B cell (primary cell): ENCODE data around the gene SPATA21. TPM values are rescaled to one million over a fixed set of nuclear protein-coding genes. Genes with fewer than 3 reads are reported as not detected.
A peak's percentile ranks its signal among the peaks of the same experiment; 100 is the strongest.

ENCODE experiments used
- ATAC-seq: fragments of 200-7000 bp; cut with Tn5 transposase; one replicate; pipeline ENCODE4 v1.10.0; 2021; ENCODE audit warnings: low read depth, mild to moderate bottlenecking, moderate number of reproducible peaks, moderate library complexity
- CTCF ChIA-PET: fragments of 350-600 bp; sonication (Branson Sonifier 250); formaldehyde crosslinking; loops from one replicate; lab custom pipeline; 2021; ENCODE audit warnings: antibody characterized with exemption, inconsistent platforms; lab: Charles Lee
- POLR2A ChIA-PET: fragments of 350-600 bp; sonication (Branson Sonifier 250); formaldehyde crosslinking; loops from one replicate; lab custom pipeline; 2021; ENCODE audit warnings: antibody characterized with exemption; lab: Charles Lee
- DNase-seq: peaks from one replicate; pipeline ENCODE4 v3.0.0; 2013
- H2AFZ ChIP-seq: 2 replicates; pipeline ENCODE4 v1.6.1; 2012; ENCODE audit warnings: mild to moderate bottlenecking, low read depth, low read length; ENCODE audit not compliant: insufficient read depth, poor library complexity, severe bottlenecking
- H3K27ac ChIP-seq, 2 donors: 1 replicate in 1 of 2; 2 replicates in 1 of 2; pipeline ENCODE4 v1.5.1; 2012 to 2013; ENCODE audit warnings: low read length in 2 of 2, mild to moderate bottlenecking in 2 of 2, moderate library complexity in 1 of 2
- H3K27me3 ChIP-seq, 4 experiments: fragments of 200-600 bp in 1 of 4; sonication (generic) in 1 of 4; replicated peaks in 1 of 4; 1 replicate in 2 of 4; 2 replicates in 2 of 4; pipeline versions ENCODE4 v1.6.1 to v1.7.0; 2013 to 2016; ENCODE audit warnings: low read length in 3 of 4, mild to moderate bottlenecking in 2 of 4, mixed read lengths in 1 of 4, moderate library complexity in 1 of 4; ENCODE audit not compliant: insufficient read depth in 4 of 4, control insufficient read depth in 3 of 4; ENCODE audit errors: control extremely low read depth in 1 of 4
- H3K36me3 ChIP-seq, 2 experiments: replicated peaks in 1 of 2; 1 replicate in 1 of 2; 2 replicates in 1 of 2; pipeline versions ENCODE4 v1.6.1 to v1.7.1; 2013; ENCODE audit warnings: low read length in 1 of 2; ENCODE audit not compliant: insufficient read depth in 2 of 2, control insufficient read depth in 1 of 2; ENCODE audit errors: control extremely low read depth in 1 of 2, extremely low read depth in 1 of 2
- H3K4me1 ChIP-seq, 2 donors: fragments of 200-600 bp in 1 of 2; sonication (generic) in 1 of 2; 1 replicate in 1 of 2; 2 replicates in 1 of 2; pipeline versions ENCODE4 v1.5.1 to v1.6.1; 2013 to 2017; ENCODE audit warnings: low read length in 2 of 2; ENCODE audit not compliant: control insufficient read depth in 2 of 2, insufficient read depth in 2 of 2
- H3K4me2 ChIP-seq: replicated peaks from 2 replicates; pipeline ENCODE3; 2012; ENCODE audit warnings: mild to moderate bottlenecking, low read depth, low read length; ENCODE audit not compliant: poor library complexity, severe bottlenecking
- H3K4me3 ChIP-seq, 5 experiments: fragments of 200-600 bp in 1 of 5; sonication (generic) in 1 of 5; 1 replicate in 3 of 5; 2 replicates in 2 of 5; pipeline versions ENCODE4 v1.5.1 to v1.7.0; 2011 to 2016; ENCODE audit warnings: low read length in 4 of 5, mild to moderate bottlenecking in 4 of 5, low read depth in 2 of 5, control low read depth in 1 of 5, moderate library complexity in 1 of 5; ENCODE audit not compliant: insufficient read depth in 1 of 5; ENCODE audit errors: control extremely low read depth in 1 of 5, extremely low read depth in 1 of 5
- H3K79me2 ChIP-seq: fragments of 200-600 bp; sonication (generic); one replicate; pipeline ENCODE4 v1.6.0; 2016; ENCODE audit warnings: low read length; ENCODE audit not compliant: control insufficient read depth, insufficient read depth
- H3K9ac ChIP-seq: fragments of 200-600 bp; sonication (generic); 2 replicates; pipeline ENCODE4 v1.6.1; 2017; ENCODE audit warnings: mild to moderate bottlenecking, low read length, moderate library complexity
- H3K9me3 ChIP-seq, 3 donors: one replicate each; pipeline versions ENCODE4 v1.6.1 to v1.7.1; 2013; ENCODE audit warnings: low read length in 2 of 3; ENCODE audit not compliant: control insufficient read depth in 2 of 3, insufficient read depth in 1 of 3; ENCODE audit errors: control extremely low read depth in 1 of 3
- H4K20me1 ChIP-seq: 2 replicates; pipeline ENCODE4 v1.6.0; 2012; ENCODE audit warnings: mild to moderate bottlenecking, low read length; ENCODE audit not compliant: insufficient read depth, control insufficient read depth, poor library complexity, severe bottlenecking
- H3K27ac Mint-ChIP-seq: one replicate; pipeline ENCODE4 v1.8.0; 2021; ENCODE audit warnings: mixed read lengths
- H3K27me3 Mint-ChIP-seq: one replicate; pipeline ENCODE4 v1.8.0; 2021; ENCODE audit warnings: mixed read lengths
- H3K4me1 Mint-ChIP-seq: one replicate; pipeline ENCODE4 v1.8.0; 2021; ENCODE audit warnings: mixed read lengths
- H3K4me3 Mint-ChIP-seq: one replicate; pipeline ENCODE4 v1.8.0; 2021; ENCODE audit warnings: mixed read lengths
- H3K9me3 Mint-ChIP-seq: one replicate; pipeline ENCODE4 v1.8.0; 2022; ENCODE audit warnings: mixed read lengths; ENCODE audit not compliant: insufficient read depth
- EZH2 ChIP-seq: IDR thresholded peaks from 2 replicates; pipeline ENCODE4 v1.6.1; 2012; ENCODE audit warnings: borderline replicate concordance, low read depth, mild to moderate bottlenecking, moderate library complexity, low read length; ENCODE audit not compliant: insufficient read depth, poor library complexity, severe bottlenecking
- WGBS: methylation state at CpG from one replicate; pipeline ENCODE4 v1.1.5; 2013; ENCODE audit warnings: missing lambda C conversion rate; ENCODE audit not compliant: insufficient coverage; 5-methylcytosine and 5-hydroxymethylcytosine counted together
- intact Hi-C: fragments of 100-400 bp; cut with micrococcal nuclease; formaldehyde crosslinking; loops from one replicate; pipeline ENCODE4 v1.10.0; 2022
- polyA plus RNA-seq: library from polyadenylated mRNA; depleted of rRNA; stranded (reverse); fragments of >200 nt; gene quantifications from 2 replicates; pipeline ENCODE4 v1.2.3, GENCODE V29; 2012
- total RNA-seq, 2 donors: library from RNA; stranded (reverse); fragments of 120-200 nt in 1 of 2; gene quantifications; 1 replicate in 1 of 2; 2 replicates in 1 of 2; pipeline versions ENCODE4 v1.2.3 to v1.2.4, GENCODE V29; 2013 to 2022
- TF ChIP-seq, protein P1 (sequence below): fragments of 200-600 bp; IDR thresholded peaks from one replicate; pipeline ENCODE4 v1.8.0; 2022; ENCODE audit warnings: antibody characterized with exemption, mild to moderate bottlenecking

The SPATA21 gene
- total and polyA plus RNA-seq, 2 donors (not counting 1 experiment from before 2014, with no cell fraction given): 0.01 TPM; not detected in 1

DNA sequence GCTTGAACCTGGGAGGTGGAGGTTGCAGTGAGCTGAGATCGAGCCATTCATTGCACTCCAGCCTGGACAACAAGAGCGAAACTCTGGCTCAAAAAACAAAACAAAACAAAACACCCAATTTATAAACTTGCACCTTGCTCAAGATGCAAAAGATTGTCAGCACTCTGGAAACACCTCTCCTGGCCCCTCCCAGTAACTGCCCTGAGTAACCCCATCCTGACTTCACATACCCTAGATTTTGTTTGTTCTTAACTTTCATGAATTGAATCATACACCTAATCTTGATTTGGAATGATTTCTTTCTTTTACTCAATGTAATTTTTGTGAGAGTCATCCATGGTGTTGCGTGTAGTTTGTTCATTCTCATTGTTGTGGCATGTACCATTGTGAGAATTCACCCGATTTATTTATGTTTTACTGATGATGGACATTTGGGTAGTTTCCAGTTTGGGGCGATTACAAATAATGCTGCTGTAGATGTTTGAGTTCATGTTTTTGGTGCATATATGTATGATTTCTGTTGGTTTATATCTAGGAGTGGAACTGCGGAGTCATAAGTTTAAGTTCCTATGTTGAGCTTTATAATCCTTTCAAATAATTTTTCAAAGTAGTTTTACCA lies 13.7 kb upstream of the SPATA21 start:
- no peaks in the 10 kb centered on the region for H3K27me3 Mint-ChIP-seq
- no peak overlapping the region for H3K4me3 ChIP-seq
- intact Hi-C loops: no loop called here
- no peaks in the 10 kb centered on the region for H3K9me3 ChIP-seq
- no peak for ATAC-seq
- no peaks in the 10 kb centered on the region for H3K27me3 ChIP-seq
- H3K4me3 Mint-ChIP-seq: no peak overlapping the region
- H3K27ac ChIP-seq: no peak overlapping the region
- POLR2A ChIA-PET: interaction anchor here (1.4 kb wide), 1 partner anchor 10 kb away, joined by 4 read pairs; the partner anchor contains the start of gene NECAP2
- peaks cover 60% of the 10 kb centered on the region for H4K20me1 ChIP-seq
- peaks cover 20% of the 10 kb centered on the region for H3K4me1 Mint-ChIP-seq
- H3K27ac Mint-ChIP-seq: peak overlapping the region; percentile 63
- CTCF ChIA-PET: interaction anchor here (2.7 kb wide), 1 partner anchor 11 kb away, joined by 17 read pairs; the partner anchor contains the start of gene NECAP2
- H3K9me3 Mint-ChIP-seq: no peaks in the 10 kb centered on the region
- H3K36me3 ChIP-seq: peaks cover 5 to 80% of the 10 kb centered on the region in 2 experiments
- TF ChIP-seq, protein P1, sequence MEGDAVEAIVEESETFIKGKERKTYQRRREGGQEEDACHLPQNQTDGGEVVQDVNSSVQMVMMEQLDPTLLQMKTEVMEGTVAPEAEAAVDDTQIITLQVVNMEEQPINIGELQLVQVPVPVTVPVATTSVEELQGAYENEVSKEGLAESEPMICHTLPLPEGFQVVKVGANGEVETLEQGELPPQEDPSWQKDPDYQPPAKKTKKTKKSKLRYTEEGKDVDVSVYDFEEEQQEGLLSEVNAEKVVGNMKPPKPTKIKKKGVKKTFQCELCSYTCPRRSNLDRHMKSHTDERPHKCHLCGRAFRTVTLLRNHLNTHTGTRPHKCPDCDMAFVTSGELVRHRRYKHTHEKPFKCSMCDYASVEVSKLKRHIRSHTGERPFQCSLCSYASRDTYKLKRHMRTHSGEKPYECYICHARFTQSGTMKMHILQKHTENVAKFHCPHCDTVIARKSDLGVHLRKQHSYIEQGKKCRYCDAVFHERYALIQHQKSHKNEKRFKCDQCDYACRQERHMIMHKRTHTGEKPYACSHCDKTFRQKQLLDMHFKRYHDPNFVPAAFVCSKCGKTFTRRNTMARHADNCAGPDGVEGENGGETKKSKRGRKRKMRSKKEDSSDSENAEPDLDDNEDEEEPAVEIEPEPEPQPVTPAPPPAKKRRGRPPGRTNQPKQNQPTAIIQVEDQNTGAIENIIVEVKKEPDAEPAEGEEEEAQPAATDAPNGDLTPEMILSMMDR: no peak
- no peak for TF ChIP-seq EZH2
- H2AFZ ChIP-seq: no peak overlapping the region
- no peak overlapping the region for H3K4me2 ChIP-seq
- DNase-seq: no peak
- peaks cover 0 to 6% of the 10 kb centered on the region in 2 donors for H3K4me1 ChIP-seq
- no peak overlapping the region for H3K9ac ChIP-seq
- 86% methylated on average over 4 of the region's 6 CpGs for WGBS
- H3K79me2 ChIP-seq: peaks cover 66% of the 10 kb centered on the region

DNA sequence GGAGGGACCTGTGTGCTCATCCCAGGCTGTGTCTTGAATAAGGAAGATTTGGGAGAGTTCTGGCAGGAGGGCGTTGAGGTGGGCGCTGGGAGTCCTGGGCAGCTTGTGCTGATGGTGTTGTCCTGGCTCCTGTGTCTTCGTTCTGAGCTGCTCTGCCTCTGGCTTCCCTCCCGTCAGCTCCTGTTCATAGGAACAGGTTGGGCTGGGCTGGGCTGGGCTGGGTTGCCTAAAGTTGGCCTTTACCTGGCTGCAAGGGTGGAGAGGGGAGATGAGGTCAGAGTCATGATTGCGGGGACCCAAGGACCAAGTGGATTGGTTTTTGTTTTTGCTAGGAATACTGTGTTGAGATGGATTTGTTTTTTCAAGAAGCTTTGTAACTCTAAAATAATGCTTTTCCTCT lies 12.4 kb upstream of the SPATA21 start:
- no peak overlapping the region for H3K27ac ChIP-seq
- H3K27ac Mint-ChIP-seq: no peak overlapping the region
- no peak overlapping the region for H3K4me2 ChIP-seq
- no peak for ATAC-seq
- H3K9me3 Mint-ChIP-seq: no peaks in the 10 kb centered on the region
- H2AFZ ChIP-seq: no peak overlapping the region
- peaks cover 20% of the 10 kb centered on the region for H3K4me1 Mint-ChIP-seq
- 100% methylated on average over 4 of the region's 5 CpGs for WGBS
- no peak for DNase-seq
- H3K36me3 ChIP-seq: peaks cover 5 to 76% of the 10 kb centered on the region in 2 experiments
- TF ChIP-seq, protein P1: no peak
- no peak for TF ChIP-seq EZH2
- no peak overlapping the region for H3K4me3 Mint-ChIP-seq
- intact Hi-C loops: loop anchor here (10.0 kb wide), 1 partner anchor 925 kb away; the partner anchor contains the start of genes CASP9 and DNAJC16
- peaks cover 75% of the 10 kb centered on the region for H3K79me2 ChIP-seq
- no peaks in the 10 kb centered on the region for H3K27me3 ChIP-seq
- no peaks in the 10 kb centered on the region for H3K9me3 ChIP-seq
- CTCF ChIA-PET: interaction anchor here (2.7 kb wide), 1 partner anchor 10 kb away, joined by 17 read pairs; the partner anchor contains the start of gene NECAP2
- peaks cover 0 to 6% of the 10 kb centered on the region in 2 donors for H3K4me1 ChIP-seq
- POLR2A ChIA-PET: no interaction called here
- H3K27me3 Mint-ChIP-seq: no peaks in the 10 kb centered on the region
- H4K20me1 ChIP-seq: peaks cover 63% of the 10 kb centered on the region
- no peak overlapping the region for H3K9ac ChIP-seq
- no peak overlapping the region for H3K4me3 ChIP-seq
